NCI-H1092 treated with DMSO at 0.1 percent for 48 hours (cell line): Measurements from ENCODE around the gene SH2D3C.

Source experiments
- DNase-seq: peaks from one replicate; lab custom pipeline; 2025; lab: John Stamatoyannopoulos, UW

The SH2D3C gene

GRCh38 chr9:127806871-127807270 is 28.4 kb upstream of the SH2D3C start:
- no peak for DNase-seq

GRCh38 chr9:127805620-127806019 is 27.2 kb upstream of the SH2D3C start:
- DNase-seq, result no peak

- no peak for DNase-seq
These were observed 25.3 kb upstream of the SH2D3C start for GRCh38 chr9:127803507-127804352.

GRCh38 chr9:127802576-127803443 is 24.3 kb upstream of the SH2D3C start, which contains the start of gene FPGS:
TSS of gene FPGS (plus strand) at chr9:127802882. CDS start at chr9:127802925, 43 bp downstream.
- peak; percentile 83 for DNase-seq

- DNase-seq, result no peak
These were observed 23.6 kb upstream of the SH2D3C start for GRCh38 chr9:127801955-127802575.

GRCh38 chr9:127796852-127797370 is 18.4 kb upstream of the SH2D3C start:
- peak; percentile 63 for DNase-seq

- DNase-seq, result peak; percentile 76
These were observed 17.9 kb upstream of the SH2D3C start for GRCh38 chr9:127796225-127796813.

GRCh38 chr9:127794001-127794791 is 15.7 kb upstream of the SH2D3C start:
- no peak for DNase-seq

GRCh38 chr9:127793093-127793708 is 14.7 kb upstream of the SH2D3C start:
- no peak for DNase-seq

- DNase-seq, result no peak
These were observed 14.1 kb upstream of the SH2D3C start for GRCh38 chr9:127792417-127793031.

GRCh38 chr9:127791085-127791484 is 12.6 kb upstream of the SH2D3C start:
- DNase-seq, result no peak

- DNase-seq, result no peak
These were observed 11.8 kb upstream of the SH2D3C start for GRCh38 chr9:127790094-127790855.

GRCh38 chr9:127789179-127789578 is 10.7 kb upstream of the SH2D3C start:
- DNase-seq, result no peak

GRCh38 chr9:127788337-127789011 is 10.0 kb upstream of the SH2D3C start:
- no peak for DNase-seq

GRCh38 chr9:127786773-127787104 is 8.3 kb upstream of the SH2D3C start:
- DNase-seq, result no peak

GRCh38 chr9:127785933-127786772 is 7.7 kb upstream of the SH2D3C start, which contains the start of gene CDK9:
TSS of gene CDK9 (plus strand) at chr9:127786034. CDS start at chr9:127786149, 115 bp downstream.
- peak; percentile 86 for DNase-seq

- peak; percentile 83 for DNase-seq
These were observed 6.8 kb upstream of the SH2D3C start for GRCh38 chr9:127785023-127785932.
